HS-5 (cell line): ENCODE results near the gene GID8.

Experiments used
- DNase-seq: peaks from one replicate; pipeline ENCODE4 v3.0.0-alpha.2; 2012; ENCODE audit warnings: low read depth

GID8 gene

GRCh38 chr20:62970307-62971210 is 32.6 kb downstream of the GID8 start:
- no peak for DNase-seq

DNA sequence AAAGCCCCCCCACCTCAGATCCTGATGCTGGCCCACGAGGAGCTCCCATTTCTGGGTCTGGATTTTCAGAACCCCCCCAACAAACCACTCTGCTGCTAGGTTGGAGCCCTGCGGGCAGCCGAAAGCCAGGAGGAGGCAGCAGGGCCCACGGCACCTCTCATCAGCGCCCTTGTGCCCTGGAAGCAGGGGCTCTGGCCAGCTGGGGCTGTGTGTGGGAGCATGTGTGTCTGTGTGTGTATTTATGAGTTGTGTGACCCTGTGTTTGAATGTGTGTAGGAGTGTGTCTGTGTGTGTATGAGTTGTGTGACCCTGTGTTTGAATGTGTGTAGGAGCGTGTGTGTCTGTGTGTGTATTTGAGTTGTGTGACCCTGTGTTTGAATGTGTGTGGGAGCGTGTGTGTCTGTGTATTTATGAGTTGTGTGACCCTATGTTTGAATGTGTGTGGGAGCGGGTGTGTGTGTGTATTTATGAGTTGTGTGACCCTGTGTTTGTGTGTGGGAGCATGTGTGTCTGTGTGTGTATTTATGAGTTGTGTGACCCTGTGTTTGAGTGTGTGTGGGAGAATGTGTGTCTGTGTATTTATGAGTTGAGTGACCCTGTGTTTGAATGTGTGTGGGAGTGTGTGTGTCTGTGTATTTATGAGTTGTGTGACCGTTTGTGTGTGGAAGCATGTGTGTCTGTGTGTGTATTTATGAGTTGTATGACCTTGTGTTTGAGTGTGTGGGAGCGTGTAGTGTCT is 33.4 kb downstream of the GID8 start:
- DNase-seq, result no peak

DNA sequence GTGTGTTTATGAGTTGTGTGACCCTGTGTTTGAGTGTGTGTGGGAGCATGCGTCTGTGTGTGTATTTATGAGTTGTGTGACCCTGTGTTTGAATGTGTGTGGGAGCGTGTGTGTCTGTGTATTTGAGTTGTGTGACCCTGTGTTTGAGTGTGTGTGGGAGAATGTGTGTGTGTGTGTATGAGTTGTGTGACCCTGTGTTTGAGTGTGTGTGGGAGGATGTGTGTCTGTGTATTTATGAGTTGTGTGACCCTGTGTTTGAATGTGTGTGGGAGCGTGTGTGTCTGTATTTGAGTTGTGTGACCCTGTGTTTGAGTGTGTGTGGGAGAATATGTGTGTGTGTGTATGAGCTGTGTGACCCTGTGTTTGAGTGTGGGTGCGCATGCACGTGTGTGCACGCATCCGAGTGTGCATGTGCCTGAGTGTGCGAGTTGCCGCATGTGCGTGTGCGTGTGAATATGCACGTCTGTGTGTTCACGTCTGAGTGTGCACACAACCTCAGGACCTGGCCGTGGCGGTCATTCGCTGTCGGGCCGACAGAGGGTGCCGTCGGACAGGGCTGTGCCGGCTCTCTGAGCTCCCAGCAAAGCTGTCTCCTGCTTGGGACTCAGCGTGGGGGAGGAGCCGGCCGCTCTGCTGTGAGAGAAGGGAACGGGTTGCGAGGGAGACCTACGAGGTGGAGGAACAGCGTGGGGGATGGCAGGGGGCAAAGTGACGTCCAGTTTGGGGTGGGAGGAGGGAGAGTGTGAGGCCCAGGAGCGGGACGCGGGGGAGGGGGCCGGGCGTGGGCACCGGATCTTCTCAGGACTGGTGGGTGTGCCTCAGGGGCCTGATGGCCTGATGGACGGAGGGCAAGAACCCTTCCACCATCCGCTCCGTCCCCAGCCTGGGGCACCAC is 34.2 kb downstream of the GID8 start:
- peak; percentile 60 for DNase-seq

- no peak for DNase-seq
These were observed 35.1 kb downstream of the GID8 start for GRCh38 chr20:62972845-62973745.

DNA sequence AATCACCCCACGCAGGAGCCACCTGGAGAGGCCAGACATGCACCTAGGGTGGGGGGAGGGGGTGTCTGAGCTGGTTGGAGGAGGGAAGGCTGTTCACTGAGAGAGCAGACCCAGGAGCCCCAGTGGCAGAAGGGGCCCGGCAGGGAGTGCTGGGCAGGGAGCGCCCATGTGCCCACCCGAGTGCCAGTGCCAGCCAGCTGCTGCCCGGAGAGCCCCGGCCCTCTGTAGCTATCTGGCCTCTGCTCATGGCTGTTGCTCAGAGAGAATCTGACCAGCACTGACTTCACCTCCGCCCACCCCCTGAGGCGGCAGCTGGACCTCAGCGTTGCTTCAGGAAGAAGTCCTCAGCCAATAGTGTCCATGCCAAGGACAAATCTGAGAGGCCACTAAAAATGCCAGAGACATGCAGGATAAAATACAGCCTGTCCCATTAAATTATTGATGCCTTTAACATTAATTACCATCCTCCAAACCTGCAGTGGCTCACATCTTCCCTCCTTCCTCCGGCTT is 37.4 kb downstream of the GID8 start:
- DNase-seq, result no peak

DNA sequence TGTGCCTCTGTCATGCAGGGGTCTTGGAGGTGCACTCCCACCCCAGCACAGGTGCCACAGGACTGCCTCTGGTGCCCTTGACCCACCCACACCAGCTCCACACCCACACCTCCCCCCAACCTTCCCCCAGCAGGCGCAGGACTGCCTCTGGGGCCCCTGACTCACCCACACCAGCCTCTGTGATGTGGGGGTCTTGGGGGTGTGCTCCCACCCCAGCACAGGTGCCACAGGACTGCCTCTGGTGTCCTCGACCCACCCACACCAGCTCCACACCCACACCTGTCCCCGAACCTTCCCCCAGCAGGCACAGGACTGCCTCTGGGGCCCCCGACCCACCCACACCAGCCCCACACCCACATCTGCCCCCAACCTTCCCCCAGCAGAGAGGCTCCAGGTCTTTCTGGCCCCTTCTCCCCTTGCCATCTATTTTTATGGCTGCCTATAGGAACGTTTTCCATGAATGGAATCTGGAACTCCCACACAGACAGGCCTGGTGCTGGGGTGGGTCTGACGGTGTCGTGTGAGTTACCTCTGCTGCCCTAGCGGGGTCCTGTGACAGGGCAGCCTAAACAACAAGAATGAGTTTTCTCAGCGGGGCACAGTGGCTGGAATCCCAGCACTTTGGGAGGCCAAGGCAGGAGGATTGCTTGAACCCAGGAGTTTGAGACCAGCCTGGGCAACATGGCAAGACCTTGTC is 38.0 kb downstream of the GID8 start:
- DNase-seq, result no peak

GRCh38 chr20:62976886-62977285 is 38.9 kb downstream of the GID8 start:
- DNase-seq, result no peak

- DNase-seq, result no peak
These were observed 39.9 kb downstream of the GID8 start for GRCh38 chr20:62977613-62978560.

GRCh38 chr20:62978561-62978943 is 40.6 kb downstream of the GID8 start:
- no peak for DNase-seq

DNA sequence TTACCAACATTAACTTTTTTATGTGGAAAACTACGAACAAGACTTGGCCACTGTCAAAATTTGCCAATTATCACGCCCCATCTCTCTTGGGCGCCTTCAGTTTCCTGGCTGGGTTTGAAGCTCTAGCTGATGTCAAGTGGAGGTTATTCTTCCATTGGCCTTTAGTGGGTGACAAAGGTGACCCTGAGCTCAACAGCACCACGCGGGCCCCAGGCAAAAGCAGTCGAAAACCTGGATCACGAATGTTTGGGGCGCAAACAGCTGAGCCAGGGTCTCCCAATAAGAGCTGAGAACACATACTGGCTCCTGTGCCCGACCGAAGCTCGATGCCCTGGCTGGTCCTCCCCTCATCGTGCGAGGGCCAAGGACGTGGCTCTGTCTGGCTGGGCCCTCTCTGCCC is 41.4 kb downstream of the GID8 start:
- DNase-seq, result no peak

DNA sequence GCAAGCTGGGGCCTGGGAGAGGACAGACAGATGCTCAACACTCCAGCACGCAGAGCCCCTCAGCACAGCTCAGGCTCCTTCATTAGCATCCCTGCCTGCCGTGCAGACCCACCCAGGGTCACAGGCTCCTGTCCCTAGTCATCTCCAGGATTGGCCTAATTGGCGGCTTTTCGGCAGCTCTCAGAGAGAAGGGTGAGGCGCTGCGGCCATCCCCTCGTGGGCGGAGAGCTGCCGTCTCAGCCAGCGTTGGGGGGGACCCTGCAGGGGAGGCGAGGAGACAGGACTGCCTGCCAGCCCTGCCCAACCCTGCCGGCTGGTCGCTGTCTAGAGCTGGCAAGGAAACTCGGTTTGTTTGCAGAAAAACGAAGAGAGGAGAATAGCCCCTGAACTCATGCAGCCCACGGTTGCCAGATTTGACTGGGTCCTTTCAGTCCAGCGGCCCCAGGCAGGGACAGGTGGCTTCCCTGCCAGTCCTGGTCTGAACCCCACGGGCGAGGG is 42.0 kb downstream of the GID8 start:
- no peak for DNase-seq

DNA sequence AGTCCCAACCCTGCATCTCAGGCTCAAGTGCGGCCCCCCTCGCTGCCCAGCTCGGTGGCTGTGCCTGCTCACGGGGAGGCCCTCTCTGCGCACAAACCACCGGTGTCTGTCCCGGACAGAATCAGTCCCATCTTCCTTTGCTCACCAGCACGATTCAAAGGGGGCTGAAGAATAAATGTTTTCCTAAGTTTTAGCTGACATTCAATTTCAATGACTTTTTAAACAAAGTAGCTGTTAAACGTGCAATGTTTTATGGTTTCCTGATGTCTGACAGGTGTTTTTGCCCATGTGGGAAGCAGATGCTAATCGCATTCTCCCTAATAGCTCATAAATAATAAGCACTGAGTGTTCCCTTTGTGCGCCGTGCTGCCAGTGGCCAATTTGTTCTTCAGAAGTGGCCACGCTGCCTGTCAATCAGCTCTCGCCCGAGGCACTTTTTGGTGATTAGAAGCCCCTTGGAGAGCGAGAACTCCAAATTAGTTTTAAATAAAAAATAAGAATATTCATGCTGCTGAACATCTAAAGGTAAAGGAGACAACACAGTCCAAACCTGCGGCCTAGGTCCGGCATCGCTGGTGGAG is 42.5 kb downstream of the GID8 start:
- DNase-seq, result no peak

- no peak for DNase-seq
These were observed 43.0 kb downstream of the GID8 start for GRCh38 chr20:62980970-62981369.

GRCh38 chr20:62982124-62983075 is 44.5 kb downstream of the GID8 start:
- DNase-seq, result no peak

DNA sequence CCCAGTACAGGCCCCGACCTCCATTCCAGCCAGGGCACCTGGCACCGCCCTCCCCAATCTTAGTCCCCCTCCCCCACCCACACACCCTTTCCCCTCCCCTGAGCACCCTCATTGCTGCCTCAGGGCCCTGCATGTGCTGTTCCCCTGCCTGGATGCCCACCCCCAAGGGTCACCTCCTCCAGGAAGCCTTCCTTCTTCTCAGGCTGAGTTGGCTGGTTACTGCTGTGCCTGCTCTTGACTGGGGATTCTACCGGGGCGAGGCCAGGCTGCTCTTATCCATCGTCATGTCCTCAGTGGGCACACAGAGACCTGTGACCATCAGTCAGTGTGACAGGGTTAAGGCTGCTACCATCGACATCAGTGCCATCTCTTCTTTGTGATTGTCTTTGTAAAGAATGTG is 45.3 kb downstream of the GID8 start:
- no peak for DNase-seq

- DNase-seq, result no peak
These were observed 46.9 kb downstream of the GID8 start for GRCh38 chr20:62984666-62985443.

DNA sequence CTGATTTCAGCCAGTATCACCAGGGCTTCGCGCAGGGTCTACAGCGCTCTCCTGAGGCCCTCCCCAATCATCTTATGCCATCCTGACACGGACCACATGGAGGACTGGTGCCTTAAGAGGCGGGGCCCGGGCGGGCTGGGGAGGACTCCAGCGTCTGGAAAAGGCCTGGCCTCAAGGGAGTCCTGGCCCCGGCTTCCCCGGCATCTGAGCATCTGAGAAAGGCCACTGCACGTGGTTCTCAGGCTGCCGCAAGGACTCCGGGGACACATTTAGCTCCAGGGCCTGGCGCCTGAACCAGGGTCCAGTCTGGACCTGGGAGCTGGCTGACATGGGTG is 47.5 kb downstream of the GID8 start:
- DNase-seq, result no peak
